NOMO-1 treated with dmso at 0.1 percent for 144 hours (cell line): ENCODE results near the gene TEX101.
A peak's percentile ranks its signal among the peaks of the same experiment; 100 is the strongest.
"Not testable (repeated sequence)": the region's sequence is repeated elsewhere in the genome, so short reads cannot be mapped to it uniquely, and the experiment has no call there.

ENCODE experiments used
- DNase-seq: peaks from one replicate; lab custom pipeline; 2025; ENCODE audit not compliant: unreplicated experiment; lab: John Stamatoyannopoulos, UW

TEX101 gene

GRCh38 chr19:43416951-43417623, 2.4 kb downstream of the TEX101 start:
- peak; percentile 65 for DNase-seq

- no peak for DNase-seq
These were observed 6.3 kb downstream of the TEX101 start for GRCh38 chr19:43420954-43421353.

GRCh38 chr19:43422000-43422688, 7.5 kb downstream of the TEX101 start:
- no peak for DNase-seq

GRCh38 chr19:43422689-43423066, 8.0 kb downstream of the TEX101 start:
- no peak for DNase-seq

GRCh38 chr19:43423779-43424178, 9.1 kb downstream of the TEX101 start:
- DNase-seq = no peak

GRCh38 chr19:43425567-43426392, 11.1 kb downstream of the TEX101 start:
- no peak for DNase-seq

GRCh38 chr19:43429395-43429794, 14.7 kb downstream of the TEX101 start:
- DNase-seq = no peak

- no peak for DNase-seq
These were observed 15.5 kb downstream of the TEX101 start for GRCh38 chr19:43430142-43430710.

GRCh38 chr19:43430976-43431375, 16.3 kb downstream of the TEX101 start:
- DNase-seq = no peak

GRCh38 chr19:43433358-43433673, 18.6 kb downstream of the TEX101 start:
- no peak for DNase-seq

- DNase-seq = no peak
These were observed 19.0 kb downstream of the TEX101 start for GRCh38 chr19:43433689-43434088.

GRCh38 chr19:43435775-43436174, 21.1 kb downstream of the TEX101 start:
- DNase-seq = no peak

GRCh38 chr19:43437284-43437683, 22.6 kb downstream of the TEX101 start:
- not testable (repeated sequence) for DNase-seq

- no peak for DNase-seq
These were observed 23.0 kb downstream of the TEX101 start for GRCh38 chr19:43437712-43438111.

GRCh38 chr19:43438291-43439031, 23.8 kb downstream of the TEX101 start:
- DNase-seq = no peak

GRCh38 chr19:43439032-43439708, 24.5 kb downstream of the TEX101 start:
- peak; percentile 47 for DNase-seq

- no peak for DNase-seq
These were observed 25.0 kb downstream of the TEX101 start for GRCh38 chr19:43439709-43440063.

- no peak for DNase-seq
These were observed 27.0 kb downstream of the TEX101 start for GRCh38 chr19:43441716-43442115.

GRCh38 chr19:43444091-43444490, 29.4 kb downstream of the TEX101 start:
- not testable (repeated sequence) for DNase-seq

- DNase-seq = peak; percentile 37
These were observed 30.0 kb downstream of the TEX101 start for GRCh38 chr19:43444531-43445287.
